ENCODE data around the gene STT3A.

DNA sequence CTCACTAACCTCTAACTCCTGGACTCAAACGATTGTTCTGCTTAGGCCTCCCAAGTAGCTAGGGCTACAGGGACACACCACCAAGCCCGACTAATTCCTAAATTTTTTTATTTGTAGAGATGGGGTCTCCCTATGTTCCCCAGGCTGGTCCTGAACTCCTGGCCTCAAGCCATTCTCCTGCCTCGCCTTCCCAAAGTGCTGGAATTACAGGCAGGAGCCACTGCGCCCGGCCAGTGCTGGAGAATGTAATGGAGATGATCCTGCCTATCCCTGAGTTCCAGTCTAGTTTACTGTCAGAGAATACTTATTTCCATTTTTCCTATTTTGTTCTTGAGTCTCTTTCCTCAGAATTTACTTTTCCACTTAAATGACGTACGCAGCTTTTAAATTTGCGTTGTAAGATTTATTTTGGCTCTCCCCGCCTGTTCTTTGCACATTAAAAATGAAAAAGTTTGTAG, 32.1 kb downstream of the STT3A start, which contains the start of gene CHEK1:
- TF ChIP-seq HINFP (CRISPR knock-in tag; IDR thresholded peaks at IDR 0.05; ENCODE audit: low read depth) (no peak), CTCF (CRISPR knock-in tag; IDR thresholded peaks at IDR 0.05) (no peak), IRF1 (CRISPR knock-in tag; IDR thresholded peaks at IDR 0.05; ENCODE audit: low read depth) (no peak)
